Activated T-cell treated with anti-CD3 and anti-CD28 coated beads for 4 hours (primary cell): Measurements from ENCODE around the gene RAB36.

ENCODE experiments used
- DNase-seq: peaks from one replicate; pipeline ENCODE4 v3.0.0-alpha.2; 2020

The RAB36 gene

DNA sequence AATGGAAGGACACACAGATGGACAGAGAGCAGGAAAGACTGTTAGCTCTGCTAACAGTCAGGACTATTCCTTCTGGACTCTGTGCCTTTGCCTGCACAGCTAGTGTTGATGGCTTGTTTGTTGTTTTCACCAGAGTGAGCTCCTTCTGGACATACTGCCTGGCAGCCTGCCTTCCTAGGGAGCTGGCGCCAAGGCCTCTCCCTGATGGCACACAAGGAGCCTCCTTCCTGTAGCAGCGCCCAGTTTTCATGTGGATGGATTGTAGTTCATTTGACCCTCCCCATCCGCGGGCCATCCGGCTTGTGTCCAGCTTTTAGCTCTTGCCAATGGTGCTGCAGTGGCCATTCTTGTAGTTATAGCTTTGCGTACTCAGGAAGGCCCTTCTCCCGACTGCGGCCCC, 18.4 kb downstream of the RAB36 start:
- DNase-seq, result no peak

DNA sequence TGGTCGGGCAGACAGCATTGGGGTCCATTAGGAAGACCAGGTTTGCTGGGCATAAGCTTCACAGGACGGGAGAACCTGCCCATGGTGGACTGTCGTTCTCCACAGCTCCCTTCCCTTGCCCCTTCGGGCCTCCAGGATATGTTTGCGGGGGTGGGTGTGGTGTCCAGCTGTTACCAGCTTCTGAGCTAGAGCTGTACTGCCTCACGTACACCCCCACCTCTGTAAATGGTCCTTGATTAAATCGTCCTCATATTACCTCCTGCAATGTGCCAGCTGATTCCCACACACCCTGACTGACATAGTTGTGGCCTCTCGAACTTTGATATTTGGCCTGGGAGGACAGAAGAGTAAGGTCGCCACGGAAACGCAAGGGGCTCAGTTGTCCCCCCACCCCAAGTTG, 18.8 kb downstream of the RAB36 start:
- no peak for DNase-seq

DNA sequence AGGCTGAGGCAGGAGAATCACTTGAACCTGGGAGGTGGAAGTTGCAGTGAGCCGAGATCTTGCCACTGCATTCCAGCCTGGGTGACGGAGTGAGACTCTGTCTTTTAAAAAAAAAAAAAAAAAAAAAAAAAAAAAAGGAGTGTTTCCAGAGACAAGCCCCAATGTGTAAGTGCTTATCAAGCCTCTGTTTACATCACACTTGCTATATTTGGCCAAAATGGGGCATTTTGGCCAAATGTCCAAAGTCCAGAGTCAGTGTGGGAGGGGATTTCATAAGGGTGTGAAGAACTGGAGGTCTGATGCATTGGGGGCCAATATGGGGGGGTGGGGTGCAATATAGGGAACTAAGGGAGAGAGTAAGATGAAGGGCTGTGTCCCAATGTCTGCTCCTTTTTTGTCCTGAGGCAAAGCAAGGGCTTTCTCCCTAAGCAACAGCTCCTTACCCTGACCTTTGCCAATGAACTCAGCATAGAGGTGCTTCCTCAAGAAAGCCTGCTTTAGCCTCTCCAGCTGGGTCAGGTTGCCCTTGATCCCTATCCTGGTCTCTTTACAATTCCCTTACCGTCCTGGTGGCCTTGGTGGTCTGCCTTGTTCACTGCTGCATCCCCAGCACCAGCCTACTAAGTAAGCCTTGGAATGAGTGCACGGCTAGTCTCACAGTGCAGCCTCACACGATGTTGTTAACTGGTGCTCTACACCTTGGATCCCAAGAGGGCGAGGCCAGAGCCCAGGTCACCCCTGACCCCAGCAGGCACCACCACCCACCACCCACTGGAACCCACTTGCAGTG, 21.0 kb downstream of the RAB36 start:
- DNase-seq, result no peak

DNA sequence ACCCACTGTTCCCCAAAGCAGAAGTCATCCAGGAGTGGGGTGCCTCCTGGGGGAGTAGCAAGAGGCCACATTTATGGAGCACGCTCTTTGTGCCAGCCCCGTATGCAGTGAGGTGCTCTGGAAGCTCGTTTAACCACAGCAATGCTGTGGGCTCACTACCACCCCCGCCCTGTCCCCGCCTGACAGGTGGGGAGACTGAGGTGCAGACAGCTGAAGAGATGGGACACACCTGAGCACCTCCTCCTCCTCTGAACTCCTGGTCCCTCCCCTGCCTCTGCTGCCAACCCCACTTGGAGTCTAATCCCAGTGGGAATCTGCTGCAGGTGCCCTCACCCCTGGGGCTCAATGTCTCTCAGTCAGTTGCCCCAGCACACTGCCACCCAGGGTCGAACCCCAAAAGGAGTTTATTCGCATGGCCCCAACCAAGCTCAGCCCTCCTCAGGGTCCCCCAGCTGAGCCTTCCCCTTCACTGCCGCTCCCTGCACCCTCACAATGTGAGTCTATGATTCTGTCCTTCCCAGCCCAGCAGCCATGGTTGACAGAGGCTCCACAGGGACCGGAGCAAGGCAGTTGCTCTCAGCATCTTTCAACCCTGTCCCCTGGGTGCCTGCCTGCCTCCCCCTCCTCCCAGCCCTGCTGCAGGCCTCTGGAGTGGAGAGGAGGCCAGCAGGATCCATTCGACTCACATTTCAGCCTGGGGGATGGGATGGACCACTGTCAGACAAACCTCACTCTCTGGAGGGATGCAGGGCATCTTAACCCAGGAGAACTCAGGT, 21.8 kb downstream of the RAB36 start:
- DNase-seq, result no peak

DNA sequence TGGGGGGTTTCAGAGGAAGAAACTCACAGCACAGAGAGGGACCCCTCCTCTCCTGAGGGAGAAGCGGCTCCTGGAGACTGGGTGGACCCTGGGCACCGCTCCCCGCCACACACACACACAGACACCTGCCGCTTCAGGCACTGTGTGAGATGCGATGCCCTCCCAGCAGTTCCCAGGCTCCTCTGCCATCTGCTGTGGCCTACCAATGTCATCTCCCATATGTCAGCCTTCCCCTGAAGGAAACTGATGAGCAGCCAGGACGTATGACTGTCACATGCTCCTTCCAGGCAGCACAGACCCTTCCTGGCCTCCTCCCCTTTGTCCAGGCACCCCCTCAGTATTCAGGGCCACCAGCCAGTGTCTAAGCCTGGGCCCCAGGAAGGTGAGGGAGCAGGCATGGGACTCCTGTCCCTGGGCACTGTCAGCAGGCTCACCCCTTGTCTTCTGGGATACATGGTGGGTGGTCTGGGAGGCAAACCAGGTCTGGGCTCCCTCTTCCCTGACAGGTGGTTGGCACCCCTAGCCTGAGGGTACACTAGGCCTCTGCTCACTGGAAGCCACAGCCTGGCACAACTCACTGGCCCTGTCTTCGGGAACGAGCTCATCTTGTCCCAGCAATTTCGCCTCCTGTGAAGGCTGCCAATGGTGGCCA, 23.2 kb downstream of the RAB36 start:
- no peak for DNase-seq

DNA sequence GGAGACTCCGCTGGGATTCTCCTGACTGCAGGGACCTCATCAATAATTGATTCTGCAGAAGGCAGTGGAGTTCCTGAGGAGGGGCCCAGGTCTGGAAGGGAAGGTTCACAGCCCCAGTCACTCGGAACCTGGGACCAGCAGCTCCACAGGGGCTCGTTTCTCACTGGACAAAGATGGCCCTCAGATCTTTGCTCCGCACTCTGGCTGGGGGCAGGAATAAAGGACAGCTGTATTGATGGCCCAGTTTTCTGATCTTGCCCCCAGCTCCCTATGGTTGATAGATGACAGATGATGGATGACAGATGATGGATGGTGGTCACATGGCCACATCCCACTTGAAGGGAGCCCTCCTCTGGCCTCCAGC, 23.7 kb downstream of the RAB36 start:
- no peak for DNase-seq

DNA sequence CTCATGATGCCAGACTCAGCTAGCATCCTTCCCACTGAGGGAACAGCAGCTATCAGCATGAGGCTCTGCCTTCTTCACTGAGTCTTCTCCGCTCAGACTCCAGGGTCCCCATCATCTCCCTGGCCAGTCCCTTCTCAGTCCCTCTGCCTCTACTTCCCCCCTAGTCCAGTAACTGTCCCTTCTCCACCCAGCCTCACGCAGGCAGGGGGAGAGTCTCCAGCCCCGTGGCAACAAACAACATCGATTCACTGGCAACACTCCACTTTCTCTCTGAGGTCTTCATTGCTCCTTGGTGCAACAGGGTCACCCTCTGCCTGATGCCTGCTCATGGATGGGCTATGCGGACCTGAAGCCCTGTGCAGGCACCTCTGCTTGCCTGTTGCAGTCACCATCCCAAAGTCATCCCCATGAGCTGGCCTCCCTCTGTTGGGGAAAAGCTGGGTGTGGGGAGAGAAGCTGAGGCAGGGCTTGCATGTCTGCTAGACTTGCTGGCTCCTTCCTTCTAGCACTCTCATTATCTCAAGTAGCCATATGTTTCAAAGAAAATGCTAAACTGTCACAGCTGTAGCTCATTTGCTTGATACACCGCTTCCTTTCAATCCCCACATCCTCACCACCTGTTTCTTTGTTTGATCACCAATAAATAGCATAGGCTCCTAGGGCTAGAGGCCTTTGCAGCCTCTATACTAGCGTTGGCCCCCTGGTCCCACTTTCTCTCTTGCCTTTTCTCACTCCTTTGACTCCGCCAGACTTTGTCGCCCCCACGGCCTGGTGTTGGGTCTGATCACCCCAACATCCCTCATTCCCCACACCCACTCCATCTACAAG, 30.8 kb downstream of the RAB36 start:
- no peak for DNase-seq

DNA sequence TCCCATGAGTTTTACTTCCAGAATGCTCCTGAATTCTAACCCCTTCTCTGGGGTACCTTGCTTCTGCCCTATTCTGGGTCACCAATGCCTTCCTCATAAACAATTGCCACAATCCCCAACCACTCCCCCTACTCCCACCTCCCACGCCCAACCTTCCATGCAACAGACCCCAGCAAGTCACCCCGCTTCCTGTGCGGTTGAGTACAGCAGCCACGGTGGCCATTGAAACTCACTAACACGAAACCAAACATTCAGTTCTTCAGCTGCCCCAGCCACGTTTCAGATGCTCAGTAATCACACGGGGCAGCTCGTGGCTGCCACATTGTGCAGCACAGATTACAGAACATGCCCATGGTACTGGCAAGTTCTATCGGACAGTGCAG, 31.4 kb downstream of the RAB36 start:
- no peak for DNase-seq

DNA sequence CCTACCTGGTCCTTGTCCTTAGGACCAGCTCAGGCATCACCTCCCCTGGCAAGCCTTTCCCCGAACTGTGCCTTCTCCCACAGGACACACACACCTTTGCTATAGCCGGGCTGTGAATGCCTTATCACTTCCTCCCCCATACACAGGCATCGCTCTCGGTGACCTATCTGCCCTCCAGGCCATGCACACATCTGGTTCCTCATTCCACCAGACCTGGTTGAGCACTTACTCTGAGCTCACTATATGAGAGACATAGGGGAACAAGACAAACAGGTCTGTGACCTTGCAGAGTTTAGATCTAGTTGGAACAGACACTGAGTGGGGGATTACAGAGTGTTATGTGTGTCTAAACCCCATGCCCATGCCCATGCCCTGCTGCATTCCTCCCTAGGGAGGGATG, 31.9 kb downstream of the RAB36 start:
- DNase-seq, result no peak

DNA sequence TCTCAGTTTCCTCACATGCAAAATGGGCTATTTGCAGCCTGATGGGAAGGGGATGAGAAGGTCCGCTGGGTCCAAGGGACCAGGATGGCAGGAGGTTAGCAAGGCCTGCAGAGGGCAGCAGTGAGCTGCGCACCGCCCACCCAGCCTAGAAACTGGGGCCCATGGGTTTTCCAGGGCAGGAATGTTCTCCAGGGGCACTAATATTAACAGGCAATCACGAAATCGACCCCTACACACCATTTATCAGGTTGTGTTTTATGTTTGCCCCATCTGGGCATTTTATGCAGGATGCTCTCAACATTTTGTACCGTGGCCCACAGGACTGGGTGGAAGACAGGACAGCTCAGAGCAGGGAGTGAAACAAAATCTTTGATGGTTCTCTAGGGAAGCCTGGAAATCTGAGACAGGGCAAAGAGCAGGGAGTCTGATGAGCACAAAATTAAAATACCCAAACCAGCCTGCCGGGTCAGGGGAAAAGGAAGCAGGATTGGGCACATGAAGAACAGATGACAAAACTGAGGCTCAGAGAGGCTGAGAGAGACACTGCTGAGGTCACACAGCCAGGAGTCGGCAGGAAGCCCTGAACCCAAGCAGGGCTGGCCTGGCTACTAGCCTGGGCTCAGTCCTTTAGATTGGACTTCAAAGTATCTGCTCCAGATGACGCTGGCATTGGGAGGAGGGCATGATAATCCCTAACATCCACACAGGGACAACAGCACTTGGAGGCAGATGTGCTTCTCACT, 33.4 kb downstream of the RAB36 start:
- DNase-seq, result peak; percentile 47

DNA sequence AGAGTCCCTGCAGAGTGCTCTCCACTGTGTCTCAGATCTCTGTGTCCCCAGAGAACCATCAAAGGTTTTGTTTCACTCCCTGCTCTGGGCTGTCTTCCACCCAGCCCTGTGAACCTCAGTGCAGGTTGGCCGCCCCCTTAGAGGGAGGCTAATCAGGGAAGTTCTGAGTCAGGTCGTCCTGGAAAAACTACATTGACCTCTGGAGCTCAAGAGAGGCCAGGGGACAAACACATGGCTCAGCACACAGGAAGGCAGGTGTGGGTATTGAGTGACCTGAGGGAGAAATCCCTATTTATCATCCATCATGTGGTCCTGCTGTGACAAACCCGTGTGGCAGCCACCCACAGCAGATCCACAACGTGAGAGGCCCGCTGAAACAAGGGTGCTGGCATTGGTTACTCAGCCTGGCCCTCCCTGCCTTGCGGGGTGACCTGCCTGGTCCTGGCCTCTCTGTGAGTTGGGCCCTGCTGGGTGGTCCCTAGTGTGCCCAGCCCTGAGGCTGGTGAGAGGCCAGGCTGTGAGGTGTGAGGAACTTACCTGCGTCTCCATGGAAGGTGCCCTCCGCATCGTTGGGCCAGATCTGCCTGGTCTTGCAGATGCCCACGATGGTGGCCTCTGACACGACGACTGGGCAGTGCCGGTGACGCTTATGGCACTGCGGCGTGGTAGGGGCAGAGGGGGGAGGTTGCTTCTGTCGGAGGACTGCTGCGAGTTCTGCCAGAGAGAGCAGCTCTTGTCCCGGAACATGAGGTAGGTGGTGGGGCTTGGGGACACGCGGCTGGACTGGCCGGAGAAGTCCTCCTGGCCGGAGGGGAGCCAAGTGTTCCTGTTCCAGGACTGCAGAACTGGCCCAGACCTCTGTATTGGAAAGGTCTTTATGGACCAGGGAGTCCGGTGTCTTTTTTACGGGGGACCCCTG, 34.4 kb downstream of the RAB36 start:
- DNase-seq, result no peak

DNA sequence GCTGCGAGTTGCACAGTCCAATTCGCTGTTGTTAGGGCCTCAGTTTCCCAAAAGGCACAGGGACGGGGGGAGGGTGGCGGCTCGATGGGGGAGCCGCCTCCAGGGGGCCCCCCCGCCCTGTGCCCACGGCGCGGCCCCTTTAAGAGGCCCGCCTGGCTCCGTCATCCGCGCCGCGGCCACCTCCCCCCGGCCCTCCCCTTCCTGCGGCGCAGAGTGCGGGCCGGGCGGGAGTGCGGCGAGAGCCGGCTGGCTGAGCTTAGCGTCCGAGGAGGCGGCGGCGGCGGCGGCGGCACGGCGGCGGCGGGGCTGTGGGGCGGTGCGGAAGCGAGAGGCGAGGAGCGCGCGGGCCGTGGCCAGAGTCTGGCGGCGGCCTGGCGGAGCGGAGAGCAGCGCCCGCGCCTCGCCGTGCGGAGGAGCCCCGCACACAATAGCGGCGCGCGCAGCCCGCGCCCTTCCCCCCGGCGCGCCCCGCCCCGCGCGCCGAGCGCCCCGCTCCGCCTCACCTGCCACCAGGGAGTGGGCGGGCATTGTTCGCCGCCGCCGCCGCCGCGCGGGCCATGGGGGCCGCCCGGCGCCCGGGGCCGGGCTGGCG, 35.1 kb downstream of the RAB36 start, which contains the start of gene BCR:
Gene BCR, plus strand, starts transcription at position 209 of the 592 bp plus-strand sequence. CDS start 452 bp downstream, outside the sequence.
- peak; percentile 51 for DNase-seq

DNA sequence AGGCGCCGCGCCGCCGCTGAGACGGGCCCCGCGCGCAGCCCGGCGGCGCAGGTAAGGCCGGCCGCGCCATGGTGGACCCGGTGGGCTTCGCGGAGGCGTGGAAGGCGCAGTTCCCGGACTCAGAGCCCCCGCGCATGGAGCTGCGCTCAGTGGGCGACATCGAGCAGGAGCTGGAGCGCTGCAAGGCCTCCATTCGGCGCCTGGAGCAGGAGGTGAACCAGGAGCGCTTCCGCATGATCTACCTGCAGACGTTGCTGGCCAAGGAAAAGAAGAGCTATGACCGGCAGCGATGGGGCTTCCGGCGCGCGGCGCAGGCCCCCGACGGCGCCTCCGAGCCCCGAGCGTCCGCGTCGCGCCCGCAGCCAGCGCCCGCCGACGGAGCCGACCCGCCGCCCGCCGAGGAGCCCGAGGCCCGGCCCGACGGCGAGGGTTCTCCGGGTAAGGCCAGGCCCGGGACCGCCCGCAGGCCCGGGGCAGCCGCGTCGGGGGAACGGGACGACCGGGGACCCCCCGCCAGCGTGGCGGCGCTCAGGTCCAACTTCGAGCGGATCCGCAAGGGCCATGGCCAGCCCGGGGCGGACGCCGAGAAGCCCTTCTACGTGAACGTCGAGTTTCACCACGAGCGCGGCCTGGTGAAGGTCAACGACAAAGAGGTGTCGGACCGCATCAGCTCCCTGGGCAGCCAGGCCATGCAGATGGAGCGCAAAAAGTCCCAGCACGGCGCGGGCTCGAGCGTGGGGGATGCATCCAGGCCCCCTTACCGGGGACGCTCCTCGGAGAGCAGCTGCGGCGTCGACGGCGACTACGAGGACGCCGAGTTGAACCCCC, 35.8 kb downstream of the RAB36 start:
- no peak for DNase-seq

DNA sequence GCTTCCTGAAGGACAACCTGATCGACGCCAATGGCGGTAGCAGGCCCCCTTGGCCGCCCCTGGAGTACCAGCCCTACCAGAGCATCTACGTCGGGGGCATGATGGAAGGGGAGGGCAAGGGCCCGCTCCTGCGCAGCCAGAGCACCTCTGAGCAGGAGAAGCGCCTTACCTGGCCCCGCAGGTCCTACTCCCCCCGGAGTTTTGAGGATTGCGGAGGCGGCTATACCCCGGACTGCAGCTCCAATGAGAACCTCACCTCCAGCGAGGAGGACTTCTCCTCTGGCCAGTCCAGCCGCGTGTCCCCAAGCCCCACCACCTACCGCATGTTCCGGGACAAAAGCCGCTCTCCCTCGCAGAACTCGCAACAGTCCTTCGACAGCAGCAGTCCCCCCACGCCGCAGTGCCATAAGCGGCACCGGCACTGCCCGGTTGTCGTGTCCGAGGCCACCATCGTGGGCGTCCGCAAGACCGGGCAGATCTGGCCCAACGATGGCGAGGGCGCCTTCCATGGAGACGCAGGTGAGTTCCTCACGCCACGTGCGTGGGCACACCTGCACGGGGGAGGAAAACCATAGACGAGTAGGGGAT, 36.5 kb downstream of the RAB36 start:
- DNase-seq, result no peak

DNA sequence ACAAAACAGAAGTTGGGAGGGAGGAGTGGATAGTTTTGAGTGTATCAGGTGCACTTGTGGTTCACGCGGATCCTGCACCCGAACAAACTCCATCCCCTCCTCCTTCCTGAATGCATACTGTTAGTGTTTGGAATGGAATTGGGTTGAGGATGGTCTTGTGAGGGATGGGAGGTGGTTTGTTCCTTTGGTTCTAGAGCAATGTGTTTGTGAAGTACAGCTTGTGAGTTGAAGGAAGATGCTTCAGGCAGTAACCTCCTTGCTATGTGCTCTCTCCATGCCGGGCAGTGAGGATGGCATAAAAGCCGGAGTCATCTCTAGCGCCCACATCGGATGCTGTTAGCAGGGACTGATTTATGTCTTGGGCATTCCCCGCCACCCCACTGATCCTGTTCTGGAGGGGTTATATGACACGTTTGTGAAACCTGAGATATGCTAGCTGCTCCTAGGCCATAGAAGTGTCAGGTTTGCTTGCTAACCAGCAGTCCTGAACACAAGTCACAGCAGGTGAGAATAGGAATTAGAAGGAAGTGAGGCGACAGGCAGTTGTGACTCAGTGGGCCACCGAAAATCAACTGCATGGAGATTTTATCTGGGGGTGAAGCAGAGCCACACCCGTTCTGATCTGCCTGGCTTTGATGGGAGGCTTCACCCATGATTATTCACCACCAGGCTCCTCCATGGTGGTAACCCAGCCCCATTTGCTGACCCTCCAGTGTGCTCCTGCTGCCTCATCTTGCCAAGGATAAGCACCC, 37.2 kb downstream of the RAB36 start:
- peak; percentile 34 for DNase-seq

DNA sequence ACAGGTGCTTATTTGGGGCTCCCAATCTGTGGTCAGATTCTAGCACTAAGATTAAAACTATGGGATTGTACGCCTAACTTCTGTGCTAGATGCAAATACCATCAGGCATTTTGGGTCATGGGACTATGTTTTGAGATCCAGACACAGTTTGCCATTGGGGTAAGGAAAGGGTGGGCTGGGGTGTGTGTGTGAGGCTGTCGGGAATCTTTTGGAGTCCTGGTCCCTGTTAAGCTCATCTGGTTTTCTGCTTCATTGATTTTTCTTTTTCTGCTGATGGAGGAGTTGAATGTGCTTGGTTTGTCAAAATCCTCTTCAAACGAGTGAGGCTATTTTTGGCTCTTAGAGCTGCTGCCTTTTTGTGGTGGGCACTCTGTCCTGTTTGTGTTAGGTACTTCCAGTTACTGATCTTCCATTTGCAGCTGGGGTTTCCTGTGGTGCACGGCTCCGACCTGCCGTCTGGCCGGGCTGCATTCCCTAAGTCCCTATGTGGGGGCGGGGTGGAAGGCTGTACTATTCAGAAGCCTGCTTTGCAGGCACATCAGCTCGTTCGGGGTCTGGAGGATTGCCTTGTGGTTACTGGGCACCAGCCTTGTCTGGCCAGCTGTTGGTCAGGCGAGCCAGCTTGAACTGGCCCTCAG, 37.9 kb downstream of the RAB36 start:
- DNase-seq, result no peak

DNA sequence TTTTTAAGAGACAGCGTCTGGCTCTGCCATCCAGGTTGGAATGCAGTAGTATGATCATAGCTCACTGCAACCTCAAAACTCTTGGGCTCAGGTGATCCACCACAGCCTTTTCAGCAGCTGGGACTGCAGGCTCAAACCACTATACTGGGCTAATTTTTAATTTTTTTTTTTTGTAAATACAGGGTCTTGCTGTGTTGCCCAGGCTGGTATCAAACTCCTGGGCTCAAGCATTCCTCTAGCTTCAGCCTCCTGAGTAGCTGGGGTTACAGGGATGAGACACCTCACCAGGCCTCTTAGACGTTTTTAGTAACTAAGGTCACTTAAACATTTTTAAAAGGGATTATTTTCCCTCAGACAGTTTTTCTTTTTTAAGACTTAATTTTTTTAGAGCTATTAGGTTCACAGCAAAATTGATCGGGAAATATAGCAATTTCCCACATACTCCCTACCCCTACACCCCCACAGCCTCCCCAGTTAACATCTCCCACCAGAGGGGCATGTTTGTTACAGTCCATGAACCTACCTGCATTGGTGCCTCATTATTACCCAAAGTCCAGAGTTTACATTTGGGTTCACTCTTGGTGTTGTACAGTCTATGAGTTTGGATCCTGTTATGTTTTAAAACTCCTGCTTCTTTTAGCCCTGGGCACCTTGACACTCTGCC, 39.0 kb downstream of the RAB36 start:
- no peak for DNase-seq

DNA sequence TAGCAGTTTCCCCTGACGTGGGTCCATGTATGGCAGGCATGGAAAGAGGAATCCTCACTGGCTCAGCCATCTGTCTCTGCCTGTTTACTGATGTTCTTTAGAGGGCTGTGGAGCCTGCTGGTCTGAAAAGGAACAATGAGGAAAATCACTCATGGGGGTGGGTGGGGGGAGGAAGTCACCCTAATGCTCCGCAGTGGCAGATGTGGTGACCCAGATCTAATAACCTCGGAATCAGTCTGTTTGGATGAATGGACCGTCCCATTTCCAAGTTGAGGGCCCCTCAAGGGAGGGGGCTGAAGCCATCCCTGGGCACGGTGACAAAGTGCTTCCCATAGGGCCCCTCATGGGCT, 39.5 kb downstream of the RAB36 start:
- no peak for DNase-seq
